Liver (tissue), 9 donors: Measurements from ENCODE around the gene HLCS. TPM values are rescaled to one million over a fixed set of nuclear protein-coding genes. Genes with fewer than 3 reads are reported as not detected.

Source experiments
- DNase-seq: peaks from one replicate; pipeline ENCODE4 v3.0.0-alpha.2; 2017; ENCODE audit warnings: low spot score
- H3K27ac ChIP-seq, 2 donors: one replicate each; pipeline ENCODE4 v1.7.0; 2013; ENCODE audit warnings: inconsistent platforms in 2 of 2, low read length in 2 of 2, control low read depth in 1 of 2, low read depth in 1 of 2, mild to moderate bottlenecking in 1 of 2
- H3K27me3 ChIP-seq, 4 donors: one replicate each; pipeline versions ENCODE4 v1.6.1 to v1.7.0; 2013; ENCODE audit warnings: low read length in 3 of 4, inconsistent platforms in 1 of 4, mild to moderate bottlenecking in 1 of 4, moderate library complexity in 1 of 4; ENCODE audit not compliant: control insufficient read depth in 4 of 4, insufficient read depth in 4 of 4
- H3K36me3 ChIP-seq, 4 donors: one replicate each; pipeline versions ENCODE4 v1.6.1 to v1.7.0; 2013; ENCODE audit warnings: low read length in 3 of 4, mild to moderate bottlenecking in 3 of 4, low read depth in 1 of 4, moderate library complexity in 1 of 4; ENCODE audit not compliant: control insufficient read depth in 4 of 4, insufficient read depth in 3 of 4
- H3K4me1 ChIP-seq, 4 donors: one replicate each; pipeline versions ENCODE4 v1.6.1 to v1.7.0; 2013; ENCODE audit warnings: low read length in 3 of 4, mild to moderate bottlenecking in 3 of 4, moderate library complexity in 1 of 4; ENCODE audit not compliant: control insufficient read depth in 4 of 4, insufficient read depth in 4 of 4
- H3K4me3 ChIP-seq, 3 donors: one replicate each; pipeline versions ENCODE4 v1.6.1 to v1.7.0; 2013; ENCODE audit warnings: low read length in 3 of 3, control low read depth in 1 of 3, low read depth in 1 of 3, mild to moderate bottlenecking in 1 of 3
- H3K9ac ChIP-seq, 2 donors: one replicate each; pipeline ENCODE4 v1.7.0; 2013; ENCODE audit warnings: low read length in 2 of 2, mild to moderate bottlenecking in 2 of 2, moderate library complexity in 2 of 2, control low read depth in 1 of 2, low read depth in 1 of 2
- H3K9me3 ChIP-seq, 4 donors: one replicate each; pipeline versions ENCODE4 v1.6.1 to v1.7.0; 2013; ENCODE audit warnings: low read length in 3 of 4; ENCODE audit not compliant: control insufficient read depth in 4 of 4
- ATF3 ChIP-seq: IDR thresholded peaks from 2 replicates; pipeline ENCODE4 v1.6.1; 2016; ENCODE audit warnings: antibody characterized with exemption
- EGR1 ChIP-seq, 2 donors: IDR thresholded peaks; 2 replicates each; pipeline ENCODE4 v1.6.1; 2016 to 2018; ENCODE audit warnings: antibody characterized with exemption in 2 of 2, low read depth in 2 of 2
- FOXA1 ChIP-seq: IDR thresholded peaks from 2 replicates; pipeline ENCODE4 v1.6.1; 2016; ENCODE audit warnings: antibody characterized with exemption
- FOXA2 ChIP-seq: IDR thresholded peaks from 2 replicates; pipeline ENCODE4 v1.6.1; 2016; ENCODE audit warnings: antibody characterized with exemption
- GABPA ChIP-seq, 2 donors: IDR thresholded peaks in 1 of 2; conservative IDR thresholded peaks in 1 of 2; 2 replicates each; pipeline ENCODE4 v1.6.1; 2016; ENCODE audit warnings: antibody characterized with exemption in 2 of 2, mild to moderate bottlenecking in 1 of 2, moderate library complexity in 1 of 2
- HNF4G ChIP-seq: IDR thresholded peaks from 2 replicates; pipeline ENCODE4 v1.6.1; 2016; ENCODE audit warnings: antibody characterized with exemption
- JUND ChIP-seq, 2 donors: IDR thresholded peaks; 2 replicates each; pipeline ENCODE4 v1.6.1; 2016; ENCODE audit warnings: antibody characterized with exemption in 2 of 2
- MAX ChIP-seq: IDR thresholded peaks from 2 replicates; pipeline ENCODE4 v1.6.1; 2016; ENCODE audit warnings: antibody characterized with exemption
- NR2F2 ChIP-seq: IDR thresholded peaks from 2 replicates; pipeline ENCODE4 v1.6.1; 2016; ENCODE audit warnings: antibody characterized with exemption
- RAD21 ChIP-seq, 2 donors: IDR thresholded peaks; 2 replicates each; pipeline ENCODE4 v1.6.1; 2016; ENCODE audit warnings: antibody characterized with exemption in 2 of 2, mild to moderate bottlenecking in 2 of 2
- SP1 ChIP-seq: IDR thresholded peaks from 2 replicates; pipeline ENCODE4 v1.6.1; 2018; ENCODE audit warnings: antibody characterized with exemption, mild to moderate bottlenecking
- TAF1 ChIP-seq: conservative IDR thresholded peaks from 2 replicates; pipeline ENCODE4 v1.6.1; 2016; ENCODE audit warnings: antibody characterized with exemption, mild to moderate bottlenecking
- YY1 ChIP-seq: IDR thresholded peaks from 2 replicates; pipeline ENCODE4 v1.6.1; 2016; ENCODE audit warnings: antibody characterized with exemption, mild to moderate bottlenecking
- WGBS: extraction: QIAGEN DNeasy Blood & Tissue Kit; methylation state at CpG from one replicate; pipeline ENCODE4 v1.1.7; 2013; 5-methylcytosine and 5-hydroxymethylcytosine counted together
- polyA plus RNA-seq, 2 donors: library from polyadenylated mRNA; stranded (reverse) in 1 of 2; unstranded in 1 of 2; fragments of 200-250 nt in 1 of 2; fragments of >200 nt in 1 of 2; fragmentation: Nextera tagmentation in 1 of 2; extraction: Ambion mirVana in 1 of 2; gene quantifications; one replicate each; pipeline versions ENCODE4 v1.2.1 to v1.2.3, GENCODE V29; 2013 to 2015
- total RNA-seq, 2 donors: library from RNA; depleted of rRNA; stranded (reverse); fragments of >200 nt; gene quantifications; one replicate each; pipeline ENCODE4 v1.2.3, GENCODE V29; 2014
- TF ChIP-seq, protein P1 (sequence below): IDR thresholded peaks from 2 replicates; pipeline ENCODE4 v1.6.1; 2016; ENCODE audit warnings: antibody characterized with exemption
- TF ChIP-seq, protein P2 (sequence below): fragments of 150-350 bp; IDR thresholded peaks from 2 replicates; pipeline ENCODE4 v1.5.1; 2017; ENCODE audit warnings: improper control_type of control experiment, low read depth, low read length; ENCODE audit not compliant: missing input control
- donor health status: healthy.
- donor health status: healthy.
- donor health status: healthy.
- donor health status: healthy.
- donor health status: healthy.

The HLCS gene
- total and polyA plus RNA-seq, 4 donors: 6.6 to 22.5 (median 8.3) TPM

DNA sequence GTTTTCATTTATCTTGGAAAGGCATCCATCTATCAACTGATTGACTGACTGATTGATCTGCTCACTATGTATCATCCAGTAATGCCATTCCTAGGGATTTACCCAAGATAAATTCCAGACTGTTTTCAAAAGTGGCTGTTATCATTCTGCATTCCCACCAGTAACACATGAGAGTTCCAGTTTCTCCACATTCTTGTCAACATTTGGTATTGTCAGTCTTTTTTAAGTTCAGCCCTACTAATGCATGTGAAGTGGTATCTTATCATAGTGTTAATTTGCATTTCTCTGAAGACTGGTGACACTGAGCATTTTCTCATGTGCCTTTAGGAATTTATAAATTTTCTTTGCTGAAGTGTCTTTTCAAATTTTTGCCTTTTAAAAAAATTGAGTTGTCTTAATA lies 168.0 kb downstream of the HLCS start:
- no peak for DNase-seq
- H3K9me3 ChIP-seq: peaks cover 0 to 7% (median 0%) of the 10 kb centered on the region in 4 donors
- no peaks in the 10 kb centered on the region for H3K4me1 ChIP-seq
- no peak overlapping the region for H3K27ac ChIP-seq
- no peak overlapping the region for H3K9ac ChIP-seq
- no peak for TF ChIP-seq FOXA2
- no peak for TF ChIP-seq TAF1
- TF ChIP-seq, protein P1, sequence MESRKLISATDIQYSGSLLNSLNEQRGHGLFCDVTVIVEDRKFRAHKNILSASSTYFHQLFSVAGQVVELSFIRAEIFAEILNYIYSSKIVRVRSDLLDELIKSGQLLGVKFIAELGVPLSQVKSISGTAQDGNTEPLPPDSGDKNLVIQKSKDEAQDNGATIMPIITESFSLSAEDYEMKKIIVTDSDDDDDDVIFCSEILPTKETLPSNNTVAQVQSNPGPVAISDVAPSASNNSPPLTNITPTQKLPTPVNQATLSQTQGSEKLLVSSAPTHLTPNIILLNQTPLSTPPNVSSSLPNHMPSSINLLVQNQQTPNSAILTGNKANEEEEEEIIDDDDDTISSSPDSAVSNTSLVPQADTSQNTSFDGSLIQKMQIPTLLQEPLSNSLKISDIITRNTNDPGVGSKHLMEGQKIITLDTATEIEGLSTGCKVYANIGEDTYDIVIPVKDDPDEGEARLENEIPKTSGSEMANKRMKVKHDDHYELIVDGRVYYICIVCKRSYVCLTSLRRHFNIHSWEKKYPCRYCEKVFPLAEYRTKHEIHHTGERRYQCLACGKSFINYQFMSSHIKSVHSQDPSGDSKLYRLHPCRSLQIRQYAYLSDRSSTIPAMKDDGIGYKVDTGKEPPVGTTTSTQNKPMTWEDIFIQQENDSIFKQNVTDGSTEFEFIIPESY: no peak
- TF ChIP-seq EGR1 (IDR thresholded peaks at IDR 0.05; ENCODE audit: low read depth in 2 of 2): no peak
- no peak for TF ChIP-seq FOXA1
- TF ChIP-seq ATF3: no peak
- no peak for TF ChIP-seq SP1
- TF ChIP-seq NR2F2: no peak
- no peak for TF ChIP-seq HNF4G
- TF ChIP-seq, protein P2, sequence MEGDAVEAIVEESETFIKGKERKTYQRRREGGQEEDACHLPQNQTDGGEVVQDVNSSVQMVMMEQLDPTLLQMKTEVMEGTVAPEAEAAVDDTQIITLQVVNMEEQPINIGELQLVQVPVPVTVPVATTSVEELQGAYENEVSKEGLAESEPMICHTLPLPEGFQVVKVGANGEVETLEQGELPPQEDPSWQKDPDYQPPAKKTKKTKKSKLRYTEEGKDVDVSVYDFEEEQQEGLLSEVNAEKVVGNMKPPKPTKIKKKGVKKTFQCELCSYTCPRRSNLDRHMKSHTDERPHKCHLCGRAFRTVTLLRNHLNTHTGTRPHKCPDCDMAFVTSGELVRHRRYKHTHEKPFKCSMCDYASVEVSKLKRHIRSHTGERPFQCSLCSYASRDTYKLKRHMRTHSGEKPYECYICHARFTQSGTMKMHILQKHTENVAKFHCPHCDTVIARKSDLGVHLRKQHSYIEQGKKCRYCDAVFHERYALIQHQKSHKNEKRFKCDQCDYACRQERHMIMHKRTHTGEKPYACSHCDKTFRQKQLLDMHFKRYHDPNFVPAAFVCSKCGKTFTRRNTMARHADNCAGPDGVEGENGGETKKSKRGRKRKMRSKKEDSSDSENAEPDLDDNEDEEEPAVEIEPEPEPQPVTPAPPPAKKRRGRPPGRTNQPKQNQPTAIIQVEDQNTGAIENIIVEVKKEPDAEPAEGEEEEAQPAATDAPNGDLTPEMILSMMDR: no peak
- no peak for TF ChIP-seq MAX
- no peaks in the 10 kb centered on the region for H3K36me3 ChIP-seq
- H3K4me3 ChIP-seq: no peak overlapping the region
- no peaks in the 10 kb centered on the region for H3K27me3 ChIP-seq

DNA sequence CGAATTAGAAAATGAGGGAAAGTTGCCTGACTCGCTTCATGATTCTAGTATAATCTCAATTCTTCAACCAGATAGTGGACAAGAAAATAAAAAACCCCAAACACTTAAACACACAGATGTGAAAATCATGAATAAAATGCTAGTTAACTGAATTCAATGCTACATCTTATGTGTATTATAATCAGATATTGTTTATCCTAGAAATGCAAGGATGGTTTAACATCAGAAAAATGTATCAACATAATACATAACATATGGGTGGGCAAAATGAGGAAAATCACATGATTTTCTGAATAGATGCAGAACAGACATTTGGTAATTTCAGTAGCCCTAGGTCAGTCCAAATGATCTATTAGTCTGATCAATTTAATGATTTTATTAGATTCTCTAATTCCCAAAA lies 170.4 kb downstream of the HLCS start:
- H3K4me1 ChIP-seq: no peaks in the 10 kb centered on the region
- TF ChIP-seq TAF1: no peak
- TF ChIP-seq GABPA (IDR thresholded peaks at IDR 0.05 in 1 of 2, conservative IDR thresholded peaks at IDR 0.05 in 1 of 2): no peak
- no peak for TF ChIP-seq NR2F2
- TF ChIP-seq YY1: no peak
- TF ChIP-seq RAD21 (IDR thresholded peaks at IDR 0.05): no peak
- TF ChIP-seq ATF3: no peak
- TF ChIP-seq SP1: no peak
- TF ChIP-seq EGR1 (IDR thresholded peaks at IDR 0.05; ENCODE audit: low read depth in 2 of 2): no peak
- no peak for TF ChIP-seq FOXA2
- no peak for TF ChIP-seq HNF4G
- TF ChIP-seq, protein P1: no peak
- no peak for TF ChIP-seq JUND (IDR thresholded peaks at IDR 0.05)
- no peak overlapping the region for H3K9ac ChIP-seq
- WGBS: 94% methylated on average over 2 of the region's 2 CpGs
- no peaks in the 10 kb centered on the region for H3K36me3 ChIP-seq
- H3K27me3 ChIP-seq: no peaks in the 10 kb centered on the region
- DNase-seq: no peak
- no peak overlapping the region for H3K4me3 ChIP-seq
- peaks cover 0 to 7% (median 0%) of the 10 kb centered on the region in 4 donors for H3K9me3 ChIP-seq
- H3K27ac ChIP-seq: no peak overlapping the region
